ENCODE measurements around the gene GRM5. TPM values are rescaled to one million over a fixed set of nuclear protein-coding genes. Genes with fewer than 3 reads are reported as not detected.

The GRM5 gene
- total RNA-seq, 8 experiments from 2014 or later, result 0.05 to 12.6 (median 4.0) TPM; not detected in 2

DNA sequence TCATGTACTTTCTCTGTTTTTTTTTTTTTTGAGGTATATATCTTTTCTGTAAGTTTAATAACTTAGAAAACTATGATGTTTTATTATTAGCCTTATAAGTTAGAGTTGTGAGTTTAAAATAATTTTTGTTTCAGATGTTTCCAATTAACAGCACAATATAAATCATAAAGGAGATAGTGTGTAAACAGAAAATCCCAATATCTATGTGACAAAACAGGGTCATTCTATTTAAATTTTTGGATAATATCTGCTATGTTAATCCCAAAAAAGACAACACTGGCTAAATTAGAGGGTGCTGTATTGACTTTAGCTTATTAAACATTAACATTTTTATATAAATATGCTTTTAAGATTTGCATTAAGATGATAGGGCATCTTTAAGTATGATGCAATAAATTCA lies 410.1 kb downstream of the GRM5 start:
- Histone ChIP-seq H3K4me3 (no peak overlapping the region), H3K27ac (no peak overlapping the region), H3K4me1 (replicated peaks in 1 of 2) (no peaks in the 10 kb centered on the region)
- no peak for ATAC-seq (replicated peaks in 6 of 8)
- in situ Hi-C loops (cut with MboI; ENCODE audit: low pct_unique_long_range_greater_than_20kb in 2 of 9, low sequenced_read_pairs in 9 of 9, unreplicated experiment in 9 of 9), result no loop called here

DNA sequence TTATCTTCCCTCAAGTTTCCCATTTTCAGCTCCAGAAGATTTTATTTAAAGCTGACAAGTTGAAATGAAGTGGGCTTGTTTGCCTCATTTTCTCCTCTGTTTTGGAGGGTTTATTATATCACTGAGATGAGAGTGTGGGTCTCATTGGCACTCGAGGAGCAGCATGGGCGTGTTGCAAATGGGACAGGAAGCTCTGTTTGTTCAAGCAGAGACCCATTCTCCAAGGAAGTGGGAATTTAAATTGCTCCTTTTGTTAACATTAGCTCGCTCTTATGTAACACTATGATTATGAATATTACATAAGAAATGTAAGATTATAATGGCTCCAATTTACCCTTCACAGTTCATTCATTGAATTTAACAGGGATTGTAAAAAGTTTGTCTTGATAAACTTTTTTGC lies 410.6 kb downstream of the GRM5 start:
- Histone ChIP-seq H3K4me1 (replicated peaks in 1 of 2) (no peaks in the 10 kb centered on the region), H3K27ac (no peak overlapping the region), H3K4me3 (no peak overlapping the region)
- no peak for ATAC-seq (replicated peaks in 6 of 8)
- in situ Hi-C loops (cut with MboI; ENCODE audit: low pct_unique_long_range_greater_than_20kb in 2 of 9, low sequenced_read_pairs in 9 of 9, unreplicated experiment in 9 of 9), result no loop called here
- WGBS, 10 experiments, result 11 to 75% (median 48%) methylated on average over 1 to 3 of the region's 3 CpGs; no CpG with 5 or more reads in 2 of the 10 experiments

DNA sequence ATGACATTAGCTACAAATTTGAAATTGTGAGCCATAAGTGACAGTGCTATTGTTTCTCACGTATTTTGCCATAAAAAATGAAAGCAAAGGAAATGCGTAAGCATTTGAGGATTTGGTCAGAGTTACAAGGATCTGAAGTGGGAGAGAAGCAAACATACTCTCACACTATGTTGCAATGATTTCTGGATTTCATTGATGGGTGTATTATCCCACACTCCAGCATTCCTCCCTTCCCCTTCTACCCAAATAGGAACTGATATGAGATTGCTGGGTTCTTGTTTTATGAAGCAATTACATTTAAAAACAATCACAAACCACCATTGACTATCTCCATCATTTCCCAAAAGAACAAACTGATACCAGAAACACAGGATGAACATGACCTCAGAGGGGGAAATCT lies 414.2 kb downstream of the GRM5 start:
- 38 to 100% (median 78%) methylated on average over 1 to 2 of the region's 2 CpGs; no CpG with 5 or more reads in 2 of the 10 experiments for WGBS, 10 experiments
- ATAC-seq (replicated peaks in 6 of 8), result no peak
- no peak overlapping the region for H3K4me3 ChIP-seq
- no peaks in the 10 kb centered on the region for H3K4me1 ChIP-seq (replicated peaks in 1 of 2)
- H3K27ac ChIP-seq, result no peak overlapping the region
- in situ Hi-C loops (cut with MboI; ENCODE audit: low pct_unique_long_range_greater_than_20kb in 2 of 9, low sequenced_read_pairs in 9 of 9, unreplicated experiment in 9 of 9), result no loop called here

DNA sequence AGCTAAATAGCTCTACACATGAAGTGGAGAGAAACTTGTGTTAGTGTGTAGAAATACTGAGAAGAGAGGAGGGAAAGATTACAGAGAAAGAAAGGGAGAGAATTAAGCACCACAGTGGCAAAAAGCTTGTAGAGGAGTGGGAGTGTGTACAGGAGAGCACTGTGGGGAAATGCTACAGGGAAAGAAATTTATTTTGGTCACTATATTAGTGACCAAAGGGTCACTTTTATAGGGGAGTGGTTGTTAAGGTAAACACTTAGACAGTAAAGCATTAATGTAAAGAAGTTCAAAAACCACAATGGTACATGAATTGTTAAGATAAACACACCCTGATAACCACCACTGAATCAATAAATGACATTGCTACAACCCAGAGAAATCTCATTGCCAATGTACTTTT lies 421.1 kb downstream of the GRM5 start:
- ATAC-seq (replicated peaks in 6 of 8), result no peak
- Histone ChIP-seq H3K27ac (no peak overlapping the region), H3K4me1 (replicated peaks in 1 of 2) (no peaks in the 10 kb centered on the region), H3K4me3 (no peak overlapping the region)
- in situ Hi-C loops (cut with MboI; ENCODE audit: low pct_unique_long_range_greater_than_20kb in 2 of 9, low sequenced_read_pairs in 9 of 9, unreplicated experiment in 9 of 9), result no loop called here

DNA sequence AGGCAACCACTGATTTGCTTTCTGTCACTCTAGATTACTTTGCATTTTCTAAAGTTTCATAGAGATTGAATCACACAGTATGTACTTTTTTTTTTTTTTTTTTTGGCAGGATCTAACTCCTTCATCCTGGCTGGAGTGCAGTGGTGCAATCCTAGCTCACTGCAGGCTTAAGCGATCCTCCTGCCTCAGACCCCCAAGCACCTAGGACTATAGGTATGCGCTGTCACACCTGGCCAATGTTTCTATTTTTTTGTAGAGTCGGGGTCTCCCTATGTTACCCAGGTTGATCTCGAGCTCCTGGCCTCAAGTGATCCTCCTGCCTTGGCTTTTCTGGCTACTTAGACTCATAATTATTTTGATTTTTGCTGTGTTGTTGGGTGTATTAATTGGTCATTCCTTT lies 433.6 kb downstream of the GRM5 start:
- H3K4me3 ChIP-seq, result no peak overlapping the region
- no peak overlapping the region for H3K27ac ChIP-seq
- in situ Hi-C loops (cut with MboI; ENCODE audit: low pct_unique_long_range_greater_than_20kb in 2 of 9, low sequenced_read_pairs in 9 of 9, unreplicated experiment in 9 of 9), result no loop called here
- WGBS, 10 experiments, result 18 to 100% (median 46%) methylated on average over 2 to 4 of the region's 4 CpGs; no CpG with 5 or more reads in 3 of the 10 experiments
- ATAC-seq (replicated peaks in 6 of 8), result no peak
- H3K4me1 ChIP-seq (replicated peaks in 1 of 2), result no peaks in the 10 kb centered on the region

DNA sequence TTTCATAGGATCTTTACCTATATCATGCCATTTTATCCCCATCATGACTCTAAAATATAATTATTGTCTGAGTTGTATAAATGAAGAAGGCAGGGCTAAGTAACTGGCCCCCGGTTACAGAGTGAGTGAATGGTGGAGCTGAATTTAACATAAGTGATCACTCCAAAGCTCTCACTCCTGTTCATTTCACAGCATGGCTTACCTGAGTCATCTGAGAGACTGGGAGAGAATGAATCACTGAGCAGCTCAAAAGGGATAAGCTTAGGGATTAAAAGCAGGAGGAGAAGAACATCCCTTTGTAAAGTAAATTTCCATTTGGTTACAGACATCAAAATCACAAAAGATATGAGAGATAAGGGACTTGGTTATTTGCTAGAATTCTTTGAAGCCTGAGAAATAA lies 434.3 kb downstream of the GRM5 start:
- peak in 2 of 8 experiments; percentile 38 to 40 for ATAC-seq (replicated peaks in 6 of 8)
- 0 to 71% (median 23%) methylated on average over 1 of the region's 1 CpG; no CpG with 5 or more reads in 4 of the 10 experiments for WGBS, 10 experiments
- no peaks in the 10 kb centered on the region for H3K4me1 ChIP-seq (replicated peaks in 1 of 2)
- H3K27ac ChIP-seq, result no peak overlapping the region
- in situ Hi-C loops (cut with MboI; ENCODE audit: low pct_unique_long_range_greater_than_20kb in 2 of 9, low sequenced_read_pairs in 9 of 9, unreplicated experiment in 9 of 9), result no loop called here
- H3K4me3 ChIP-seq, result no peak overlapping the region

DNA sequence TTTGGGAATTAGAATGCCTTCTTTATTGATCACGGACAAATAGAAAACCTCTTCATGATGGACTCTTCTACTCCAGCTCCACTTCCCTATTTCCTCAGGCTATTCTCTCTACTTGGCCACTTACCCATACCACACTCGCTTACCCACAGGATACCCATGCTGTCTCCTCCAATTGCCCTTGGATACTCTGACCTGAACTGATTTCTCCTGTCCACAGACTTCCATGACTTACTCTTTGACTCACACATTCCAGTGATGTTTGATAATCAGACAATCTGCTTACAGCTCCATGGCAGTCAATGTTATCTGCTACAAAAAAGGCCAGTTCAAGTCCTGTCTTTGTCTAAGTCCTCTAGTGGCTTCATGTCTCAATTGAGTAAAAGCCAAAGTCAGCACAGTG lies 436.3 kb downstream of the GRM5 start:
- Histone ChIP-seq H3K4me3 (no peak overlapping the region), H3K27ac (no peak overlapping the region), H3K4me1 (replicated peaks in 1 of 2) (no peaks in the 10 kb centered on the region)
- in situ Hi-C loops (cut with MboI; ENCODE audit: low pct_unique_long_range_greater_than_20kb in 2 of 9, low sequenced_read_pairs in 9 of 9, unreplicated experiment in 9 of 9), result no loop called here
- 0 to 100% (median 83%) methylated on average over 1 to 2 of the region's 2 CpGs for WGBS, 10 experiments
- ATAC-seq (replicated peaks in 6 of 8), result no peak

DNA sequence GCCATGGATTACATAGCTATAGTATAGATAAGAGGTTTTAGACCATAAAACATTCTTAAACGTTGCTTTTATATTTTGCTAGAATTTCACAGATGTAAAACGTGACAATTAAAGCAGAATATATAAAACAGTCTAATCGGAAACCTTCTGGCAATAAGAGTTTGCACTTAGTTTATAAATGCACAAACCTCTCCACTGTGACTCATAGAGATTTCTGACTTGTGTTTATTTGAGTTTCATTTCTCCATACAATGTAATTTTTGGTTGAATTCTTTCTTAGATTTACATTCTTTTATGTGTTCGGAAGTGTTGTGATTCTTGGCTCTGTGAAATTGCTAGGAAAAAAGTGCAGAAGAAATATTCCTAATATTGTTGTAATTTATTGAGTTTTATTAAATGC lies 439.6 kb downstream of the GRM5 start:
- H3K27ac ChIP-seq, result no peak overlapping the region
- in situ Hi-C loops (cut with MboI; ENCODE audit: low pct_unique_long_range_greater_than_20kb in 2 of 9, low sequenced_read_pairs in 9 of 9, unreplicated experiment in 9 of 9), result no loop called here
- H3K4me3 ChIP-seq, result no peak overlapping the region
- ATAC-seq (replicated peaks in 6 of 8), result no peak
- H3K4me1 ChIP-seq (replicated peaks in 1 of 2), result peaks cover under 1 to 15% of the 10 kb centered on the region in 2 donors
- 0 to 65% (median 48%) methylated on average over 1 to 4 of the region's 4 CpGs for WGBS, 10 experiments

DNA sequence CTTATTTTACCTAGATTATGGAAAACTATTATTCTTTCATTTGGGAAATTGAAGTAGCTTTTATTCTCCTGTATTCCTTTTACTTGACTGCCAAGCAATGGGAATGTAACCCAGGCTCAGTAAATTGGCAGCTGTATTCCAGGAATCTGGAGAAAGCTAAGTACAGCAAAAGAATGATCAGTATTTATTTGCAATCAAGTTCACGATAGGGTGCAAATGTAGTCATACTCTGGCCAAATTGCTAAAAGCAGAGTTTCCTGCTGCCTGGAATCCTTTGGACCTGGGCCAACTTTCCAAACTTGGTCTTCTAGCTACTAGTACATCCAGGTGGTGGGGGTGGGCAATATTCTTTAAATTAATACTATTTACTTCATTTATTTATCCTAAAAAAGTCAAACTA lies 442.3 kb downstream of the GRM5 start:
- no peak for ATAC-seq (replicated peaks in 6 of 8)
- Histone ChIP-seq H3K4me3 (no peak overlapping the region), H3K4me1 (replicated peaks in 1 of 2) (peaks cover 6 to 37% of the 10 kb centered on the region in 2 donors), H3K27ac (no peak overlapping the region)
- in situ Hi-C loops (cut with MboI; ENCODE audit: low pct_unique_long_range_greater_than_20kb in 2 of 9, low sequenced_read_pairs in 9 of 9, unreplicated experiment in 9 of 9), result no loop called here
- WGBS, 10 experiments, result 0 to 100% (median 0%) methylated on average over 1 of the region's 1 CpG; no CpG with 5 or more reads in 2 of the 10 experiments

DNA sequence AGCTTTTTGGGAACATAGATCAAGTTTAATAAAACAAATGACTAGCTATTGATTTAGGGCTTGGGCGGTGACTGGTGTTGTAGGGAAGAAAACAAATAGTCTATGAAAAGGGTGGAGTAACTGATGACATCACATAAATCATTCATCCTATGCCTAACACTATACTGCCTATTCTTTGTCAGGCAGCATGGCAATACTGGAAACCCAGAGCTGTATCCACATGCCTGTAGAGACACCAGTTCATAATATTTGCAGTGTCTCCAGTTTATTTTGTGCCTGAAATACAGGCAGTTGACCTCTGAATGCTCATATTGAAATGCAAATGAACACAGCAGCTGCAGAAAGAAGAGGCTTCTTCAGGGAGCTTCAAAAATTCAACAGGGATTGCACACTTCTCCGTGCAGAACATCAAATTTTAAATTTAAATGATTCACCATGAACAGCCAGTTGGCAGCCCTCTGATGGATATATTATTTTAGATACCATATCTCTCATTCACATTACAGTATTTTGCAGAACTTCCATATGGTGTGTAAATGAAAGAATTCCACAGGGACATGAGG lies 445.1 kb downstream of the GRM5 start:
- in situ Hi-C loops (cut with MboI; ENCODE audit: low pct_unique_long_range_greater_than_20kb in 2 of 9, low sequenced_read_pairs in 9 of 9, unreplicated experiment in 9 of 9), result no loop called here
- 0 to 100% (median 17%) methylated on average over 1 to 2 of the region's 2 CpGs; no CpG with 5 or more reads in 2 of the 10 experiments for WGBS, 10 experiments
- peak; percentile 20 to 79 (median 64) for ATAC-seq (replicated peaks in 6 of 8)
- Histone ChIP-seq H3K4me3 (no peak overlapping the region), H3K4me1 (replicated peaks in 1 of 2) (peaks cover 6 to 42% of the 10 kb centered on the region in 2 donors), H3K27ac (no peak overlapping the region)

DNA sequence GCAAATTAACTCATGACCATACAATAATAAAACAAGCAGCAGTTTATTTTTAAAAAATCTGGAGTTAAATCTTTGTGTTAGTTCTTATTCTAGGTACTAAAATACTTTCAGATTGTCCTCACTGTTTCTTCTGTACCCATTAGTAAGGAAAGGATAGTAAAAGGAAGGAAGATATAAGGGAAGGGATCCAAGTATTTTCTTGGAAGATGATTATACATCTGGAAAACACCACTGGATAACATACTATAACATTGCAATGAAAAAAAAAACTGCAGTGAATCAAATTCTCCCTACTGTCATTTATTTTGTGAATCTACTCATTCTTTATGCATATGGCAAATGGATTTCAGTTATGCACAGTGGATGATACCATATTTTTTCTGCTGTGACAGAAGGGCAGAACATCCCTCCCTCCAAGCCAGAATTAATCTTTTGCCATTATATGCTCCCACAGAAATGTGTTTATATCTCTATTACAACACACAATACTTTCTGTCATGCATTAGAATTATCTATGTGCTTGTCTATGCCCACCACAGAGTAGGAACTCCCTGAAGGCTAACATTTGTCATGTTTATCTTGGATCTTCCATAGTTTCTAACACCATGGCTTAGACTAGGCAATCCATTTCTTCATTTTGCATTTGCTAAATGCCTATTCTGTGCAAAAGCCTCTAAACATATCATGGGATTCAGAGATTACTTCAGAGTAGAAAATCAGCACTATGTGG lies 446.0 kb downstream of the GRM5 start:
- no peak overlapping the region for H3K4me3 ChIP-seq
- H3K4me1 ChIP-seq (replicated peaks in 1 of 2), result peaks cover 6 to 42% of the 10 kb centered on the region in 2 donors
- in situ Hi-C loops (cut with MboI; ENCODE audit: low pct_unique_long_range_greater_than_20kb in 2 of 9, low sequenced_read_pairs in 9 of 9, unreplicated experiment in 9 of 9), result no loop called here
- H3K27ac ChIP-seq, result no peak overlapping the region
- peak in 6 of 8 experiments; percentile 16 to 76 (median 40) for ATAC-seq (replicated peaks in 6 of 8)

DNA sequence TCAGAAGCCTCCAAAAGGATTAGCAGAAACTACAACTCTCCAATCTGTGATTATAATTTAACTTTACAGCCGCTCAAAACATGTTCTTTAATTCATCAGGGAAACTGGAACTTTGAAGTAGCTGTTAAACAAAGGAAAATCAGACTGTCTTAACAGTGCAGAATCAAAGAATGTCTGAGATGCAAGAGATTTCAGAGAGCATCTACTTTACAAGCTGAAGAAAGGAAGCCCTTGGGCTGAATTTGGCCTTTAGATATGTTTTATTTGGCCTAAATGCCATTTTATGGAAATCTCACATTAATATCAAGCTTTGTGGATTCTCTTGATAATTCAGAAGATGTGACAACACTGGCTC lies 446.7 kb downstream of the GRM5 start:
- in situ Hi-C loops (cut with MboI; ENCODE audit: low pct_unique_long_range_greater_than_20kb in 2 of 9, low sequenced_read_pairs in 9 of 9, unreplicated experiment in 9 of 9), result no loop called here
- Histone ChIP-seq H3K4me1 (replicated peaks in 1 of 2) (peaks cover 6 to 42% of the 10 kb centered on the region in 2 donors), H3K27ac (no peak overlapping the region), H3K4me3 (no peak overlapping the region)
- ATAC-seq (replicated peaks in 6 of 8), result no peak
- WGBS, 10 experiments, result 78 to 100% (median 89%) methylated on average over 1 of the region's 1 CpG; no CpG with 5 or more reads in 5 of the 10 experiments

DNA sequence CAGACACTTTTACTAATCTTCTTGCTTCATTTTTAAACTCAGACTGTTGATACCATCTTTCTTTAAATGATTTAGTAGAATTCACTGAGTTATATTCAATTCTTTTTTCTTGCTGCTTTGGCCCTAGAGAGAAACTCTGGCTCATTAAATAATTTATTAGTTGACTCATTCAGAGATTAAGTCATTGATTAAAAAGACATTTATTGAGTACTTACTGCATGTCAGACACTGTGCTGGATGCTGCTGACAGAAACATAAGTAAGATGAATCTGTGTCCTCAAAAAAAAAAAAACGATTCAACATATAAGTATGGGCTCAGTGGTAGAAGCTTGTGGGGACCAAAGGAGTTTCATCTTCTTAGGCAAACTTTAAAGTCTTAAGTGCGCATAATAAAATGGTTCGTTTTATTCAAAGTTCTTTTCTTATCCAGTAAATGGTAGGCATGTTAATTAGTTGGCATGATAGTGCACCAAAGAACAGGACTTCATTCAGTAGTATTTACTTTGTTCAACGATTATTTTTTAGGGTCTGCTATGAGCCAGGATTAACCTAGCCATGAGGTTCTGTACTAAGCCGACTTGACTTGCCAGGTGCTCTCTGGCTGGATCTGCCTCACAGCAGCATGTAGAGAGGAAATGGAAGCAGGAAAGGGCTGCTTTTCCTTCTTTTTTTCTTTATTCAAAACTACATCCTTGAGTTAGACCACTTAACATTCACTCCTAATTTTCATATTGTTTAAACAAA lies 447.3 kb downstream of the GRM5 start:
- WGBS, 10 experiments, result 21 to 77% (median 48%) methylated on average over 3 to 5 of the region's 5 CpGs; no CpG with 5 or more reads in 1 of the 10 experiments
- peak in 6 of 8 experiments; percentile 19 to 76 (median 57) for ATAC-seq (replicated peaks in 6 of 8)
- no peak overlapping the region for H3K4me3 ChIP-seq

More for the DNA sequence above, 447.3 kb downstream of the GRM5 start:
- H3K4me1 ChIP-seq (replicated peaks in 1 of 2), result peaks cover 6 to 42% of the 10 kb centered on the region in 2 donors
- in situ Hi-C loops (cut with MboI; ENCODE audit: low pct_unique_long_range_greater_than_20kb in 2 of 9, low sequenced_read_pairs in 9 of 9, unreplicated experiment in 9 of 9), result no loop called here
- H3K27ac ChIP-seq, result no peak overlapping the region
